Right lobe of liver (tissue), 6 donors: ENCODE data around the gene KCNMA1. TPM values are rescaled to one million over a fixed set of nuclear protein-coding genes. Genes with fewer than 3 reads are reported as not detected.

Experiments used
- ATAC-seq, 4 donors: fragments of 200-7000 bp; cut with Tn5 transposase; one replicate each; pipeline ENCODE4 v1.9.1; 2020; ENCODE audit warnings: mild to moderate bottlenecking in 4 of 4, moderate library complexity in 4 of 4
- DNase-seq, 3 donors: peaks; one replicate each; pipeline ENCODE4 v3.0.0-alpha.2; 2020
- H3K27ac ChIP-seq, 3 donors: fragments of 200-600 bp; one replicate each; pipeline ENCODE4 v1.8.0; 2022
- H3K27me3 ChIP-seq, 2 donors: fragments of 200-600 bp; one replicate each; pipeline ENCODE4 v1.8.0; 2022
- H3K36me3 ChIP-seq, 4 donors: fragments of 200-600 bp; sonication (generic) in 1 of 4; one replicate each; pipeline versions ENCODE4 v1.5.1 to v1.8.0; 2017 to 2022; ENCODE audit warnings: control low read depth in 1 of 4
- H3K4me1 ChIP-seq, 4 donors: fragments of 200-600 bp; sonication (generic) in 1 of 4; one replicate each; pipeline versions ENCODE4 v1.5.1 to v1.8.0; 2017 to 2022; ENCODE audit warnings: control low read depth in 1 of 4
- H3K4me3 ChIP-seq, 3 donors: fragments of 200-600 bp; one replicate each; pipeline ENCODE4 v1.8.0; 2022
- H3K9me3 ChIP-seq, 4 donors: fragments of 200-600 bp; sonication (generic) in 1 of 4; one replicate each; pipeline versions ENCODE4 v1.5.1 to v1.8.0; 2017 to 2022; ENCODE audit warnings: control low read depth in 1 of 4
- POLR2A ChIP-seq: fragments of 450-650 bp; IDR thresholded peaks from one replicate; pipeline ENCODE4 v1.6.1; 2017; ENCODE audit warnings: antibody characterized with exemption, mild to moderate bottlenecking
- WGBS: methylation state at CpG from one replicate; pipeline ENCODE4 v1.1.6; 2018; ENCODE audit warnings: low coverage, low lambda C conversion rate; ENCODE audit not compliant: insufficient coverage; ENCODE audit errors: missing lambda C conversion rate; 5-methylcytosine and 5-hydroxymethylcytosine counted together
- intact Hi-C, 2 donors: fragments of 100-400 bp; cut with DNase I; formaldehyde crosslinking; loops; one replicate each; pipeline versions ENCODE4 v1.11.2 to v1.14.1; 2022
- total RNA-seq, 6 experiments: library from RNA; depleted of rRNA in 2 of 6; stranded (reverse); fragments of >200 nt in 2 of 6; fragmentation: NEBNext Ultra II Directional in 3 of 6; extraction: Animal tissue kit (Norgen Biotek cat#: 25700) in 3 of 6; gene quantifications; one replicate each; pipeline versions ENCODE4 v1.1.0 to v1.2.4, GENCODE V29; 2016 to 2023
- TF ChIP-seq, protein P1 (sequence below), 4 donors: fragments of 200-600 bp in 3 of 4; fragments of 450-650 bp in 1 of 4; IDR thresholded peaks; one replicate each; pipeline versions ENCODE4 v1.5.1 to v1.8.0; 2016 to 2022; ENCODE audit warnings: antibody characterized with exemption in 4 of 4, mild to moderate bottlenecking in 2 of 4
- donor health status: DM: no; HTN: yes; CAD: no.
- donor health status: DM: no; HTN: no; CAD: no.
- donor health status: DM: no; HTN: no; CAD: no.
- donor health status: DM: no; HTN: yes; CAD: no.
- donor health status: DM: no; HTN: yes; CAD: no.

Gene KCNMA1
- total RNA-seq, 6 experiments from 2014 or later: 5.7 to 48.0 (median 15.1) TPM

DNA sequence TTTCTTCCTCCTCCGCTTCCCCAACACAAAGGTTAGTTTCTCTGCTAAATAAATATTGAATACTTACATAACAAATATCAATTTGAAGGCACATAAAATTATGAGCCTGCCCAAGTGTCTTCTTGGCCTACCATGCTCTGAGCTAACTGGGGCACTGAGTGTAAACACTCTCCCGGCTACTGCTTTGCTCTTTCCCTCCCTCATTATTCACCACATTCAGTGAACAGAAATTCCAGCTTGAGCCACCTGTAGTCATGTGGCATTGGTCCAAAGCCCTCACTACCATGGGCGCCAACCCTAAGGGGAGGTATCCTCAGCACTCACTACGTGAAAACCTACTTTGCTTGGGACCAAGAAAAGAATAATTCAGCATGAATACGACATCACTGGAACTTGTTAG, 409.0 kb downstream of the KCNMA1 start:
- Histone ChIP-seq H3K36me3 (no peaks in the 10 kb centered on the region), H3K27ac (no peak overlapping the region), H3K9me3 (no peaks in the 10 kb centered on the region), H3K4me1 (peaks cover 0 to 23% (median 6%) of the 10 kb centered on the region in 4 donors), H3K27me3 (no peaks in the 10 kb centered on the region), H3K4me3 (no peak overlapping the region)
- intact Hi-C loops: no loop called here
- ATAC-seq (peak in 2 of 4 donors; percentile 67 to 70), DNase-seq (no peak)
- WGBS: 63% methylated on average over 5 of the region's 5 CpGs
- TF ChIP-seq, protein P1, sequence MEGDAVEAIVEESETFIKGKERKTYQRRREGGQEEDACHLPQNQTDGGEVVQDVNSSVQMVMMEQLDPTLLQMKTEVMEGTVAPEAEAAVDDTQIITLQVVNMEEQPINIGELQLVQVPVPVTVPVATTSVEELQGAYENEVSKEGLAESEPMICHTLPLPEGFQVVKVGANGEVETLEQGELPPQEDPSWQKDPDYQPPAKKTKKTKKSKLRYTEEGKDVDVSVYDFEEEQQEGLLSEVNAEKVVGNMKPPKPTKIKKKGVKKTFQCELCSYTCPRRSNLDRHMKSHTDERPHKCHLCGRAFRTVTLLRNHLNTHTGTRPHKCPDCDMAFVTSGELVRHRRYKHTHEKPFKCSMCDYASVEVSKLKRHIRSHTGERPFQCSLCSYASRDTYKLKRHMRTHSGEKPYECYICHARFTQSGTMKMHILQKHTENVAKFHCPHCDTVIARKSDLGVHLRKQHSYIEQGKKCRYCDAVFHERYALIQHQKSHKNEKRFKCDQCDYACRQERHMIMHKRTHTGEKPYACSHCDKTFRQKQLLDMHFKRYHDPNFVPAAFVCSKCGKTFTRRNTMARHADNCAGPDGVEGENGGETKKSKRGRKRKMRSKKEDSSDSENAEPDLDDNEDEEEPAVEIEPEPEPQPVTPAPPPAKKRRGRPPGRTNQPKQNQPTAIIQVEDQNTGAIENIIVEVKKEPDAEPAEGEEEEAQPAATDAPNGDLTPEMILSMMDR (IDR thresholded peaks at IDR 0.05): no peak
- TF ChIP-seq POLR2A: no peak

DNA sequence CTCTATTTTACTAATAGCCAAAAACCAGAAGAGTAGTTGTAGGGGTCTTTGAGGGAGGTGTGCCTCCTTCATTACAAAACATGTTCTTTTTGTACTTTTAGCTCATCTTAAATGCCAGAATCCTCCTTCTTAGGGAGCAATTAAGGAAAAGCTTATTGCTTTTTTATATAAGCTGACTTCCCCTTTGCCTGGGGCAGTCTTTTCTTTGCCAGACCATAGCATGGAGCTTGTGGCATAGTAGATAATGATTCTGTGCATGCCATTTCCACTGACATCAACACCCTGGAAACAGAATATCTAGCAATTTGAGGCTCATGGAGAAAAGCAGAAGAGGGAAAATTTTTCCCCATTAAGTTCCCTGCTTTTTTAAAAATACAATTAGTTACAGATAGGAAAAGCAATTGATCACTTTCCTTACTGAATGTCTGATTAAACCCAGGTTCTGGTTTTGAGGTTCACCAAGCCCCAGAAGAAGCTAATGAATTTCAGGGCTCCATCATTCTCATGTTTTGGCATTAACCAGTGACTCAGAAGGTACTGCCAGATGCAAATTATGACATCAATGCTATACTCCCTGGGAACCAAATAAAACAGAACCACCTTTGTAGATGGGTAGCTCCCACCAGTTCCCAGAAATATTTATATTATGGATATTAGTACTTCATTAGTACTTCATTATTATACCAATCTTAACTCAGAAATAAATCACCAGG, 410.6 kb downstream of the KCNMA1 start:
- Histone ChIP-seq H3K4me1 (peaks cover 0 to 23% (median 6%) of the 10 kb centered on the region in 4 donors), H3K27ac (no peak overlapping the region), H3K4me3 (no peak overlapping the region)

DNA sequence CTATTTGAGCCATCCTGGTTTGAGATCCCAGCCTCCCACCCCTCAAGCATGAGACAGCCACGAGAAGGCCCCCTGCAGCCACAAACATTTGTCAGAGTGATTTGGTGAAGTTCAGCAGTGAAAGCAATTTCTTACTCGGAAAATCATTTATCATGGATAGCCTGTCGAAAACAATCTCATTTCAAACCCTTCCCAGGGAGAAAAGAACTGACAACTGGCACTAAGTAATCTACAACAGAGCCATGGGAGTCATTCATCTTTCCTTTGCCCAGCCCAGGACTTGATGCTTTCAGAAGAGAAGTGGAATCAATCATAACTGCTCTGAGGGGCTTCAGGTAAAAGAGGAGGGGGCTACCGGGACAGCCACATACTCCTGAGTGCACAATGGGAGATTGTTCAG, 411.2 kb downstream of the KCNMA1 start:
- TF ChIP-seq POLR2A: no peak
- TF ChIP-seq, protein P1 (IDR thresholded peaks at IDR 0.05): no peak
- ATAC-seq: no peak
- intact Hi-C loops: no loop called here
- no peaks in the 10 kb centered on the region for H3K36me3 ChIP-seq
- H3K27me3 ChIP-seq: no peaks in the 10 kb centered on the region
- no peak overlapping the region for H3K4me3 ChIP-seq
- peaks cover 0 to 23% (median 6%) of the 10 kb centered on the region in 4 donors for H3K4me1 ChIP-seq
- H3K9me3 ChIP-seq: no peaks in the 10 kb centered on the region
- no peak overlapping the region for H3K27ac ChIP-seq
- WGBS: 50% methylated on average over 4 of the region's 4 CpGs
- DNase-seq: no peak

More for the DNA sequence above, 410.6 kb downstream of the KCNMA1 start:
- intact Hi-C loops: no loop called here
- no peaks in the 10 kb centered on the region for H3K9me3 ChIP-seq
- H3K36me3 ChIP-seq: no peaks in the 10 kb centered on the region
- ATAC-seq (no peak), DNase-seq (no peak)
- no peak for TF ChIP-seq POLR2A
- TF ChIP-seq, protein P1 (IDR thresholded peaks at IDR 0.05): no peak
- H3K27me3 ChIP-seq: no peaks in the 10 kb centered on the region

DNA sequence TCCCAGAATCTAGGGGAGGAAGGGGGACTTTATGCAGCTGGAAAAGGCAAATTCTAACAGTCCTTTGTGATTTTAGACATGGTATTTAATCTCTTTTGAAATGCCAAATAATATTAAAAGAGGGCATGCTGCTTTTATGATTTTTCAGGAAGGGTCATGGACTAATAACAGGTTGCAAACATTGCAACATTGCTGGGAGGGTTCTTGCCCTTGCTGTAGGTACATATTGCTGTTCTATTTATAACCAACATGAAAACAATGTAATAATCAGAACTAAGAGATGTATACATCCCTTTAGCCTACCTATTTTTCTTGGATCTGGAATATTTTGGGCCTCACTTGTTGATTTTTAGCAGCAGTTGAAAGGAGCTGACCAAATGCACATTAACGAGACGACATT, 411.6 kb downstream of the KCNMA1 start:
- Histone ChIP-seq H3K9me3 (no peaks in the 10 kb centered on the region), H3K4me3 (no peak overlapping the region), H3K36me3 (no peaks in the 10 kb centered on the region), H3K4me1 (peaks cover 0 to 23% (median 6%) of the 10 kb centered on the region in 4 donors), H3K27ac (no peak overlapping the region), H3K27me3 (no peaks in the 10 kb centered on the region)
- DNase-seq (no peak), ATAC-seq (peak; percentile 44 to 72 (median 62))
- no peak for TF ChIP-seq POLR2A
- TF ChIP-seq, protein P1 (IDR thresholded peaks at IDR 0.05): no peak
- 100% methylated on average over 2 of the region's 2 CpGs for WGBS
- intact Hi-C loops: no loop called here
